H1 (cell line): ENCODE data around the gene BCL11A.

ENCODE experiments used
- CBX5 ChIP-seq: fragments of 300-800, 300-1000 bp; sonication (generic); IDR thresholded peaks from 2 replicates; pipeline ENCODE4 v1.7.1; 2016; ENCODE audit warnings: antibody characterized with exemption, low read length, low read depth
- CEBPB ChIP-seq: IDR thresholded peaks from 2 replicates; pipeline ENCODE4 v1.6.1; 2012; ENCODE audit warnings: low read depth, low read length
- CREB1 ChIP-seq: IDR thresholded peaks from 2 replicates; pipeline ENCODE4 v1.6.1; 2012; ENCODE audit warnings: inconsistent platforms
- KDM5A ChIP-seq: fragments of 200-600 bp; IDR thresholded peaks from 2 replicates; pipeline ENCODE4 v1.7.1; 2012; ENCODE audit warnings: mild to moderate bottlenecking, low read length, inconsistent platforms, mixed read lengths
- NRF1 ChIP-seq: IDR thresholded peaks from 2 replicates; pipeline ENCODE4 v1.6.1; 2011; ENCODE audit warnings: mild to moderate bottlenecking, low read depth, low read length, improper control_type of control experiment
- POLR2A ChIP-seq, 2 experiments: IDR thresholded peaks; 1 replicate in 1 of 2; 2 replicates in 1 of 2; pipeline ENCODE4 v1.6.1; 2011; ENCODE audit warnings: low read depth in 2 of 2, low read length in 2 of 2, mild to moderate bottlenecking in 2 of 2; ENCODE audit errors: control extremely low read depth in 1 of 2
- POLR2AphosphoS5 ChIP-seq: IDR thresholded peaks from 2 replicates; pipeline ENCODE4 v1.6.1; 2011; ENCODE audit warnings: low read depth, low read length
- POU5F1 ChIP-seq: IDR thresholded peaks from 2 replicates; pipeline ENCODE4 v1.6.1; 2011; ENCODE audit warnings: low read depth, mild to moderate bottlenecking, low read length, moderate library complexity
- SIN3A ChIP-seq, 2 experiments: IDR thresholded peaks in 1 of 2; conservative IDR thresholded peaks in 1 of 2; 2 replicates each; pipeline ENCODE4 v1.6.1; 2011 to 2012; ENCODE audit warnings: low read length in 2 of 2, improper control_type of control experiment in 1 of 2, low read depth in 1 of 2, mild to moderate bottlenecking in 1 of 2
- SIRT6 ChIP-seq: IDR thresholded peaks from one replicate; pipeline ENCODE4 v1.7.1; 2012; ENCODE audit warnings: low read length, inconsistent platforms
- TAF1 ChIP-seq: IDR thresholded peaks from 2 replicates; pipeline ENCODE4 v1.6.1; 2011; ENCODE audit warnings: mild to moderate bottlenecking, low read depth, low read length
- YY1 ChIP-seq: IDR thresholded peaks from 2 replicates; pipeline ENCODE4 v1.6.1; 2011; ENCODE audit warnings: low read depth, mild to moderate bottlenecking, low read length
- TF ChIP-seq, protein P1 (sequence below), 3 experiments: IDR thresholded peaks; 1 replicate in 2 of 3; 2 replicates in 1 of 3; pipeline versions ENCODE4 v1.5.1 to v1.6.1; 2011; ENCODE audit warnings: low read length in 3 of 3, mild to moderate bottlenecking in 3 of 3, inconsistent platforms in 2 of 3, low read depth in 1 of 3, moderate library complexity in 1 of 3; ENCODE audit not compliant: insufficient read depth in 1 of 3; ENCODE audit errors: control extremely low read depth in 1 of 3
- TF ChIP-seq, protein P2 (sequence below): IDR thresholded peaks from 2 replicates; pipeline ENCODE4 v1.6.1; 2012; ENCODE audit warnings: low read length, inconsistent platforms

DNA sequence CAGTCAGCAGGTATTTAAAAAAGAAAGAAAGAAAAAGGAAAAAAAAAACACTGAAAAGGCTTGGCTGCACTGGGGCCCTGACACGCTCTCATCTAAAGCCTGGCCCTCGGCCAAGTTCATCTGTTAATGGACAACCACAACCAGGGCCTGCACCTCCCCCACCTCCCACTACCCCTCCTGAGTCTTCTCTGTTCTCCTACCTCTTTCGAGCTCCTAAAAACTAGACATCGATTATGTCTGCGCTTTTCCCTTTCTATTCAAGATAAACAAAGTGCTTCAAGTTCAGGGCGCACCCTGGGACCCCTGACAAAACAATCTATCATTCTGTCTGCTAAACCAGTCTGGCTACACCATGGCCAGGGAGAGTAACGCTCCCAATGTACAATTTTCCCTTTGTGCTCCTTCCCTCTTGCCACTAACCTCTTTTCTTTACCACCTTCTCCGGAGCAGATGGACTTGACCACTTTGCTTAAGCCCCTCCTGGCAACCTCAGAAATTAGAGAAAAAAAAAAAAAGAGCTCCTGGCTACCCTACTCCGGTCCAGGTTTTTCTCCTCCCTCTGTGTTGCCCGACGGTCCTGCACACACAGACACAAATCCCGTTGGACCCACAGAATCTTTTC lies 22.7 kb downstream of the BCL11A start:
- TF ChIP-seq, protein P1, sequence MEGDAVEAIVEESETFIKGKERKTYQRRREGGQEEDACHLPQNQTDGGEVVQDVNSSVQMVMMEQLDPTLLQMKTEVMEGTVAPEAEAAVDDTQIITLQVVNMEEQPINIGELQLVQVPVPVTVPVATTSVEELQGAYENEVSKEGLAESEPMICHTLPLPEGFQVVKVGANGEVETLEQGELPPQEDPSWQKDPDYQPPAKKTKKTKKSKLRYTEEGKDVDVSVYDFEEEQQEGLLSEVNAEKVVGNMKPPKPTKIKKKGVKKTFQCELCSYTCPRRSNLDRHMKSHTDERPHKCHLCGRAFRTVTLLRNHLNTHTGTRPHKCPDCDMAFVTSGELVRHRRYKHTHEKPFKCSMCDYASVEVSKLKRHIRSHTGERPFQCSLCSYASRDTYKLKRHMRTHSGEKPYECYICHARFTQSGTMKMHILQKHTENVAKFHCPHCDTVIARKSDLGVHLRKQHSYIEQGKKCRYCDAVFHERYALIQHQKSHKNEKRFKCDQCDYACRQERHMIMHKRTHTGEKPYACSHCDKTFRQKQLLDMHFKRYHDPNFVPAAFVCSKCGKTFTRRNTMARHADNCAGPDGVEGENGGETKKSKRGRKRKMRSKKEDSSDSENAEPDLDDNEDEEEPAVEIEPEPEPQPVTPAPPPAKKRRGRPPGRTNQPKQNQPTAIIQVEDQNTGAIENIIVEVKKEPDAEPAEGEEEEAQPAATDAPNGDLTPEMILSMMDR (IDR thresholded peaks at IDR 0.05; ENCODE audit: control extremely low read depth in 1 of 3, insufficient read depth in 1 of 3, low read depth in 1 of 3, low read length in 3 of 3): no peak
- no peak for TF ChIP-seq TAF1
- TF ChIP-seq POLR2A (IDR thresholded peaks at IDR 0.05; ENCODE audit: control extremely low read depth in 1 of 2, low read depth in 2 of 2, low read length in 2 of 2): no peak
- TF ChIP-seq CREB1: no peak
- no peak for TF ChIP-seq NRF1
- no peak for TF ChIP-seq POU5F1
- TF ChIP-seq, protein P2, sequence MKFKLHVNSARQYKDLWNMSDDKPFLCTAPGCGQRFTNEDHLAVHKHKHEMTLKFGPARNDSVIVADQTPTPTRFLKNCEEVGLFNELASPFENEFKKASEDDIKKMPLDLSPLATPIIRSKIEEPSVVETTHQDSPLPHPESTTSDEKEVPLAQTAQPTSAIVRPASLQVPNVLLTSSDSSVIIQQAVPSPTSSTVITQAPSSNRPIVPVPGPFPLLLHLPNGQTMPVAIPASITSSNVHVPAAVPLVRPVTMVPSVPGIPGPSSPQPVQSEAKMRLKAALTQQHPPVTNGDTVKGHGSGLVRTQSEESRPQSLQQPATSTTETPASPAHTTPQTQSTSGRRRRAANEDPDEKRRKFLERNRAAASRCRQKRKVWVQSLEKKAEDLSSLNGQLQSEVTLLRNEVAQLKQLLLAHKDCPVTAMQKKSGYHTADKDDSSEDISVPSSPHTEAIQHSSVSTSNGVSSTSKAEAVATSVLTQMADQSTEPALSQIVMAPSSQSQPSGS: no peak
- no peak for TF ChIP-seq SIRT6
- no peak for TF ChIP-seq YY1
- no peak for TF ChIP-seq SIN3A (conservative IDR thresholded peaks at IDR 0.05 in 1 of 2, IDR thresholded peaks at IDR 0.05 in 1 of 2; ENCODE audit: low read depth in 1 of 2, low read length in 2 of 2)
- no peak for TF ChIP-seq CEBPB
- no peak for TF ChIP-seq POLR2AphosphoS5
- TF ChIP-seq CBX5: no peak
- TF ChIP-seq KDM5A: no peak
